Measurements from ENCODE around the gene FAM53B.

FAM53B gene

DNA sequence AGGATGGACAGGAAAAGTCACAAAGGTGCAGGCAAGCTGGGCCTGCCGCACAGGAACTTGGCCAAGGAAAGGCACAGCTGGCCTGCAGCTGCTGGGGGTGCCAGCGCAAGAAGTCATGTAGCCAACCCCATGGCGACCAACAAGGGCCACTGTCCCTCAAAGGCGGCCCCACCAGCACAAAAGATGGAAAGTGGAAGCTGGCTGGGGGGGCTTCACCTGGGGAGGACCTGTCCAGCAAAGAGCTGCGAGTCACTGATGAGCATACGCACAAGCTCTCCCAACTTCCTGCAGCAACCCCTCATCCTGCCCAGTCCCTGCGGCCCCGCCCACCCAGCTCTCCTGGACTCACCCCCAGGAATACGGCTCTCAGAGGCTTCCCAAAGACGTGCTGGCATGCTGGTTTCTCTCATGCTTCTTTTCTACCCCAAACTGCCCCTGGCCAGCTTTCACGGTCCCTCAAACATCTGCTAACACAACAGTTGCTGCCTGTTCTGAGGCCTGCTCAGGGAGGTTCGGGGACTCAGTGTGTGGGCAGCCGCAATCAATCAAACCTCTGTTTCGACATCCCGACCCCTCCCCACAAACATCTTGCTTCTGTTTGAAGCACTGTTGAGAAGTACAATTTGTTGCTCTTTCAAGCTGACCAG lies 67.6 kb downstream of the FAM53B start:
- FAIRE-seq = no peak

GRCh38 chr10:124675824-124676223 lies 68.4 kb downstream of the FAM53B start:
- no peak for FAIRE-seq

- no peak for FAIRE-seq
Measured at GRCh38 chr10:124675261-124675660, 68.9 kb downstream of the FAM53B start.

DNA sequence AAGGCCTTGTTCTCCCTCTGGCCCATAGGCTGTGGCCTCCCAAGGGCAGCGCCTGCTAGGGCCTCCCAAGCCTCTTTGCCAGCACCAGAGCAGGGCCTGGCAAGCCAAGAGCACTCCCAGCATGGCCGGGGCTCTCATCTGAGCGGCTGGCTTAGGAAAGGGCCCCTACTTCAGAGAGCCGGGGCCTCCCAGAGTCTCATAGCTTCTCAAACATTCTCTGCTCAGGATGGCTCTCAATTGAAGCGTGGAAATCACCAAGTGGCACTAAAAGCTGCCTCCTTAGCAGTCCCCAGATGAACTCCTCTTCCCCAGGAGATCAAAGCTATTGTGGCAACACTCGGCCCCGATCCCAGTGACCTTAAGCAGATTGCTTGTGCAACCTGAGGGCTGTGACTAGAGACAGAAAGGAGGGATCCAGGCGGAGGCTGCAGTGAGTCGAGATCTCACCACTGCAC lies 69.4 kb downstream of the FAM53B start:
- no peak for FAIRE-seq

DNA sequence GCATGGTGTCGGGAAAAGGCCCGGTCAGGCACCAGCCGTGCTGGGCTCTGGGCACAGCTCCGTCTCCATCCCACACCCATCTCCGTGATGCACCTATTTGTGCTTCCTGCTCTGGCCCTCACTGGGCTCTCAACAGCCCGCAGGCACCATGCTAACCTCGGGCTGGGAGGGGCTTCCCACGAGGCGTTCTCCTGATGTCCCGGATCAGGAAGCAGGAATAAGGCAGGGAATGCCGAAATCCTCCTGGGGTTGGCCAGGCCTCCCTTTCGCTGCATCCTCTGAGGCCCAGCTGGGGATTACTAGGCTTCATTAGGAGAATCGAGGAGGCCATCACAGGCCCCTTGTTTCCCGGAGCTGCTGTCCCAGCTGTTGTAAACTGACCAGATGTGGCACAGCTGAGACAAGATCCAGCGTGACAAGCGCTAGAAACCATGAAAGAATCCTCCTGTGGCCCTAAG lies 72.0 kb downstream of the FAM53B start:
- FAIRE-seq = no peak

DNA sequence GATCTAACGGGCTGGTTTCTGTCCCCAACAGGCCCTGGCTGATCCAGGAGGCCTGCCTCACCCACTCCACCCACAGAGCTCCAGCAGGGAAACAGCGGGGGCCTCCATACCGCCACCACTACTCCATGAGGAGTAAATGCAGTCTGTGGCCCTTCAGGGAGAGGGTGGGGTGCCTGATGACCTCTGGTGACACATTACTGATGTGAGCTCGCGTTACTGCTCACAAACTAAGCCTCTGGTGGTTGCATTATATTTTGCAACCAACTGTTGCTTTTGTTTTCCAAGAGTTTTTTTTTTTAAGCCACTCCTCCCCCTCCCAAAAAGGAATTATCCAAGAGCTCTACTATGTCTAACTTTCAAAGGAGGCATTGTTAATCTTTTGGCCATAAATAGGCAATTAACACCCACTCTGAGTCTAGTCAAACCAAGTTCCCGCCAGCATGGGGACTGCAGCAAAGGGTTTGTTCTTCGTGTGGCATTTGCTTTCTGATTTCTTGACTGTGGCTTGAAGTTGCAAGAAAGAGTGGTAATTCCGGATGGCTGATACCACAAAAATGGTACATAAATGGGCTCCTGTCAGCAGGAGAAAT lies 72.6 kb downstream of the FAM53B start:
- FAIRE-seq = no peak

DNA sequence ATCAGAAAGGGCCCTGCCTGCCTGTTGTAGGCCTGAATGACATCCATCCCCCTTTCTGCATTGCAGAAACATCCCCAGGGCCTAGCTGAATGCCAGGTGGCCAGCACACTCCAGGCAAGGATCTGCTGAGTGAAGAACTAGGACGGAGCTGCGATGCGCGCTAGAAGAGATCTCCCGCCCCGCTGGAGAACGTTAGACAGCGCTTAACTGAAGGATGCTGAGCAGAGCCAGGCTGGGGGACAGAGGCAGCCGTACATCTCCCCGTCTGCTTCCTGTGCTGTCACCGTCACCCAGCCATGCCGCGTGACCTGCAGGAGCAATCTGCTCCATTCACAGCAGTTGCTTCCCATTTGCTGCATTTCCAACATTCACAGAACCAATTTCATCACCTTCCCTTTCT lies 73.3 kb downstream of the FAM53B start:
- FAIRE-seq = no peak

GRCh38 chr10:124669824-124670654 lies 74.1 kb downstream of the FAM53B start:
- FAIRE-seq = no peak

GRCh38 chr10:124669141-124669823 lies 74.9 kb downstream of the FAM53B start:
- no peak for FAIRE-seq

GRCh38 chr10:124668517-124669051 lies 75.6 kb downstream of the FAM53B start:
- no peak for FAIRE-seq

GRCh38 chr10:124667425-124668345 lies 76.5 kb downstream of the FAM53B start:
- peak; percentile 21 for FAIRE-seq

DNA sequence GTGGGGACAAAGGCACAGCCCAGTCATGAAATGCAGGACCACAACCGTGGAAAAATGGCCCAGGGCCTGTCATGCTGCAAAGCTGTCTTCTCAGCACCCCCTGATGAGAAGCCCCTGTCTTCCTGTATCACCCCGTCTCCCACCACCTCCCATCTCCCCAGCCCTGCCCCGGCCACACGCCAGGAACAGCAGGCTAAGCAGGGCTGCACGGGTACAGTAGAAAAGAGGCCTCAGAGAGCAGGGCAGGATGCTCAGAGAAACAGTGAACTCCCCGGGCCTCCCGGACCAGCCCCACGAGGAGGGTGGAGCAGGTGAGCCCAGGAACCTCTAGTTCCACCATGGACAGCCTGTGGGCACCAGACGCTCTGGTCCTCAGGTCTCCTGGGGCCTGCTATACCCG lies 77.7 kb downstream of the FAM53B start:
- FAIRE-seq = no peak

DNA sequence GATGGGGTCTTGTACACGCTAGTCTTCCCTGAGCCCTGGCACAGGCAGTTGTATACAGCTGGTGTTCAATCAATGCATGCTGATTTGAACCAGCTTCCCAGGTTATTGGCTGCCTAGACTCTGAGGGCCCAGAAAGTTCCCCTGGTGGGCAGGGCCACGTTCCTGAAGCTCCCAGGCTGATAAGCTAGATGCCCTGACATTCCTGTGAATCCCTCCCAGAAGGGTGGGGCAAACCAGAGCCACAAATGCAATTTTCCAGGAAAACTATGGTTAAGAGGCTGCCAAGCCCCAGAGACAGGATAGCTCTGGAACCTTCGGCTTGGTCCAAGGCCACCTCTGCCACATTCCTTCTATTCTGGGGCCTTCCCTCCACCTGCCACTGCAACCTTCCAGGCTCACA lies 78.2 kb downstream of the FAM53B start:
- no peak for FAIRE-seq

DNA sequence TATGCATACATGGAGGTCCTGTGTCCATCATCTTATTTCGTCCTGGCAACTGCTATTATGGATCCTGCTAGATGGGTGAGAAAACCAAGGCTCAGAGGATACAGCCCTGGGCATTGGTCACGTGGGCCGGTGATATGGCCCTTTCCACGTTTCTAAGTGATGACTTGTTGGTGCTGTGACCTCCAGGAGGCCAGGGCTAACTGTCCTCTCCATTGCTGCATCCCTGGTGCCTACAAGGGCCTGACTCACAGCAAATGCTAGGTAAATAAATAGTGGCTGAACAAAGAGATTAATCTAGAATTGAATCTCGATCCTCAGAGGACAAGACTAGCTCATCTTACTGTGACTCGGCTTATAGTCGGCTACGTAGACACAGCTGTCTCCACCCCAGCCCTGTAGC lies 78.6 kb downstream of the FAM53B start:
- FAIRE-seq = peak; percentile 90

GRCh38 chr10:124665091-124665490 lies 79.1 kb downstream of the FAM53B start:
- FAIRE-seq = no peak

- FAIRE-seq = no peak
Measured at GRCh38 chr10:124663766-124664360, 80.3 kb downstream of the FAM53B start.

- FAIRE-seq = no peak
Measured at GRCh38 chr10:124663228-124663627, 81.0 kb downstream of the FAM53B start.

- no peak for FAIRE-seq
Measured at GRCh38 chr10:124661660-124662180, 82.5 kb downstream of the FAM53B start.

- FAIRE-seq = no peak
Measured at GRCh38 chr10:124660404-124661125, 83.6 kb downstream of the FAM53B start.

- no peak for FAIRE-seq
Measured at GRCh38 chr10:124659380-124659779, 84.8 kb downstream of the FAM53B start.

Data from islet of Langerhans (tissue), 1 donor.